ENCODE results near the gene SORBS1. TPM values are rescaled to one million over a fixed set of nuclear protein-coding genes. Genes with fewer than 3 reads are reported as not detected.
A peak's percentile ranks its signal among the peaks of the same experiment; 100 is the strongest.

The SORBS1 gene
- total and polyA plus RNA-seq, 12 donors: 140 to 1,253 (median 1,042) TPM

DNA sequence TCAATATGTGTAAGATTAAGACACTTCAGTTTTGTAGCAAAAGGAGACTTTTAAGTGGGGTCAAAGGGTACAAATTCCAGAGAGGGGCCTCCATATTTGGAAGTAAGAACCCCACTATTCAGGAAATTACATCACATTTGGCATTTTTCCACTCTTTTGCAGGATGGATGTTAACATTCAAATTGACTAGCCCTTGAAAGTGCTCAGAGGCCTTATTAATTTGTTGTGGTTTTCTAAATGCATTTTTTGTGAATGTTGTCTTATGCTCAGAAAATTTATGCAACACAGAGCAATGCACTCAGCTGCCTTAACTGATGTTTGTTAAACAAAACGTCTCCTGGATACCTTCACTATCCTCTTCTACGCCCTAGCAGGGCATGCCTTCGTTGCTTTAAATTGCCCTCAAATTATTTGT lies 219.4 kb downstream of the SORBS1 start:
- TF ChIP-seq, protein P1, sequence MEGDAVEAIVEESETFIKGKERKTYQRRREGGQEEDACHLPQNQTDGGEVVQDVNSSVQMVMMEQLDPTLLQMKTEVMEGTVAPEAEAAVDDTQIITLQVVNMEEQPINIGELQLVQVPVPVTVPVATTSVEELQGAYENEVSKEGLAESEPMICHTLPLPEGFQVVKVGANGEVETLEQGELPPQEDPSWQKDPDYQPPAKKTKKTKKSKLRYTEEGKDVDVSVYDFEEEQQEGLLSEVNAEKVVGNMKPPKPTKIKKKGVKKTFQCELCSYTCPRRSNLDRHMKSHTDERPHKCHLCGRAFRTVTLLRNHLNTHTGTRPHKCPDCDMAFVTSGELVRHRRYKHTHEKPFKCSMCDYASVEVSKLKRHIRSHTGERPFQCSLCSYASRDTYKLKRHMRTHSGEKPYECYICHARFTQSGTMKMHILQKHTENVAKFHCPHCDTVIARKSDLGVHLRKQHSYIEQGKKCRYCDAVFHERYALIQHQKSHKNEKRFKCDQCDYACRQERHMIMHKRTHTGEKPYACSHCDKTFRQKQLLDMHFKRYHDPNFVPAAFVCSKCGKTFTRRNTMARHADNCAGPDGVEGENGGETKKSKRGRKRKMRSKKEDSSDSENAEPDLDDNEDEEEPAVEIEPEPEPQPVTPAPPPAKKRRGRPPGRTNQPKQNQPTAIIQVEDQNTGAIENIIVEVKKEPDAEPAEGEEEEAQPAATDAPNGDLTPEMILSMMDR (IDR thresholded peaks at IDR 0.05): no peak
- intact Hi-C loops (cut with DNase I): no loop called here
- ATAC-seq (no peak), DNase-seq (no peak)
- 76 to 83% methylated on average over 3 of the region's 3 CpGs for WGBS, 2 donors
- Histone ChIP-seq H3K27me3 (no peaks in the 10 kb centered on the region), H3K36me3 (peaks cover 0 to 100% (median 13%) of the 10 kb centered on the region in 9 donors), H3K27ac (peak overlapping the region in 5 of 10 donors; percentile 18 to 35 (median 19)), H3K9me3 (no peaks in the 10 kb centered on the region), H3K4me1 (peaks cover under 1 to 53% (median 31%) of the 10 kb centered on the region in 9 donors), H3K4me3 (no peak overlapping the region)

DNA sequence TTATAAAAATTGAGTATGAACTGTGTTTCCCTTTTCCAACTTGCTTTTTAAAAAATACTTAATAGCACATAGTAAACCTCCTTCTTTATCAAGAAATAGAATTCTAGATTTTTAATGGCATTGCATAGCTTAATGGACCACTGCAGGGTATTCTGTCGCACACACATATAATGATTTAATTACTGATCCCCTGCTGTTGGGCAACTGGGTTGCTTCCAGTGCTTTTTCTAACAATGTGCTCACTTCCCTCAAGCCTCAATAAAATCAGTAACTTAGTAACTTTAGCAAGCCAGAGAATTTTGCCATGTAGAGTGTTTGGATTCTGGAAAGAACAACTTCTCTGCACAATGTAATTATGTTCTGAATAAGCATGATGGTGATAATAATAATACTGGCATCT lies 221.3 kb downstream of the SORBS1 start:
- H3K9me3 ChIP-seq: no peaks in the 10 kb centered on the region
- H3K27ac ChIP-seq: no peak overlapping the region
- TF ChIP-seq, protein P1 (IDR thresholded peaks at IDR 0.05): no peak
- peaks cover 17 to 71% (median 50%) of the 10 kb centered on the region in 9 donors for H3K4me1 ChIP-seq
- no peaks in the 10 kb centered on the region for H3K27me3 ChIP-seq
- 95 to 98% methylated on average over 1 of the region's 1 CpG for WGBS, 2 donors
- intact Hi-C loops (cut with DNase I): loop anchor here in 1 of 10 donors (5.0 kb wide), 1 partner anchor 53 kb away; no protein-coding TSS in a partner anchor
- H3K4me3 ChIP-seq: no peak overlapping the region
- DNase-seq (no peak), ATAC-seq (no peak)
- H3K36me3 ChIP-seq: peaks cover 0 to 95% (median 13%) of the 10 kb centered on the region in 9 donors

DNA sequence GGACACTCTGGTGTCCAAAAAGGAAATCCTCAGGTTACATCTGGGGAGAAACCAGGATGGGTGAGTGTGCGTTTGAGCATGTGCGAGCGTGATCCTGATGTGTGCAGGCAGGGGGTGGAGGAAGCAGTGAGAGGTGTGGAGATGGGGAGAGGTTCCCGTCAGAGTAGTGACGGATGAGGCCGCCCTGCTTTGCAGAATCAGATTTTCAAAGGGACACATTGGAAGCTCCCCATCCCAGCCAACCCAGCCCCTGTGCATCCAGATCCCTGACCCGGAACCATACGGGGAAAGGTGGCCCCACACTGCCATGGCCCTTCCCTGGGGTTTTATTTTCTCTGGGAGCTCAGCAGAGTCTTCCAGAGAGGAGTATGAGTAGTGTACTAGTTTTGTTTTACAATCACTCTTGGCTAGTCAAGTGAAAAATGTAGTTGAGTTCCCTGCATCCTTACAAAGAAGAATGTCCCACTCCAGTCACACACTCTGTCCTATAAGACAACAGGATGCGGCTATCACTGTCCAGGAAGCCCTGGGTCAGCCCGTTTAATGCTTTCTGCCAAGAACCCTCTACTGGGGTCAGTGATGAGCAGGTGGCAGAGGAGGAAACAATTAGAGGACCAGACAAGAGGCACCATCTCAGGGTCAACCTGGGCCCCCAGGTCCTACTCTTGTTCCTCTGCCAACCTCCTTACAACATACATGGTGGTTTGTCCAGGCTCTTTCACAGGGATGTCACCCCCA lies 223.6 kb downstream of the SORBS1 start:
- H3K4me1 ChIP-seq: peaks cover 19 to 79% (median 52%) of the 10 kb centered on the region in 9 donors
- no peak for DNase-seq
- H3K9me3 ChIP-seq: no peaks in the 10 kb centered on the region
- H3K4me3 ChIP-seq: no peak overlapping the region
- no peaks in the 10 kb centered on the region for H3K27me3 ChIP-seq
- no peak for ATAC-seq
- TF ChIP-seq, protein P1 (IDR thresholded peaks at IDR 0.05): no peak
- intact Hi-C loops (cut with DNase I): loop anchor here in 1 of 10 donors (5.0 kb wide), 1 partner anchor 50 kb away; no protein-coding TSS in a partner anchor
- 78 to 79% methylated on average over 10 of the region's 10 CpGs for WGBS, 2 donors
- H3K36me3 ChIP-seq: peaks cover 0 to 88% (median 18%) of the 10 kb centered on the region in 9 donors
- H3K27ac ChIP-seq: peak overlapping the region in 8 of 10 donors; percentile 11 to 96 (median 91)

DNA sequence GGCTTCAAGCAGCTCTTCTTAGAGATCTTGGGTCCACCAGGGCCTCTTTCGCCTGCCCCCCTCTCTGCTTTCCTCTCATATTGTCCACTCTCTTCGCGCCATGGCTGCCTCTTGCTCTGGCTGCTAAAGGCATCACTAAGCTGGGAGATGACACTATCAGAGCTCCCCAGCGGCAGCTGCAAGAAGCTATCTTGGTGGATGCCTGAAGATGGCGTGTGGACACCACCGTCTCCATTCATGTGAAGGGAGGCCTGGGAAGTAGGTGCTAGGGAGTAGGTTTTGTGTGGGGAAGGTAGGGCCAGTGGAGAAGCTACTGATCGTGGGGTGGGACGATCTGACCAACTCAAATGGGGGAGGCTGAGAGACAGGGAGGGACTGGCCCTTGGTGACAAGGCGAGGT lies 224.5 kb downstream of the SORBS1 start:
- H3K4me1 ChIP-seq: peaks cover 19 to 80% (median 52%) of the 10 kb centered on the region in 9 donors
- intact Hi-C loops (cut with DNase I): loop anchor here in 1 of 10 donors (5.0 kb wide), 1 partner anchor 49 kb away; no protein-coding TSS in a partner anchor
- WGBS, 2 donors: 92 to 96% methylated on average over 9 of the region's 9 CpGs

More for the DNA sequence above, 224.5 kb downstream of the SORBS1 start:
- TF ChIP-seq, protein P1 (IDR thresholded peaks at IDR 0.05): no peak
- Histone ChIP-seq H3K9me3 (no peaks in the 10 kb centered on the region), H3K36me3 (peaks cover 0 to 89% (median 18%) of the 10 kb centered on the region in 9 donors), H3K4me3 (no peak overlapping the region), H3K27ac (peak overlapping the region; percentile 83 to 96 (median 91)), H3K27me3 (no peaks in the 10 kb centered on the region)
- ATAC-seq (no peak), DNase-seq (no peak)
